Activated CD8-positive, alpha-beta T cell treated with anti-CD3 and anti-CD28 coated beads, Interleukin-2, amount 10 ng/mL, durations not matched to agents 7 days and 5 days (primary cell): Measurements from ENCODE around the gene EPSTI1. TPM values are rescaled to one million over a fixed set of nuclear protein-coding genes. Genes with fewer than 3 reads are reported as not detected.
"Not testable (repeated sequence)": the region's sequence is repeated elsewhere in the genome, so short reads cannot be mapped to it uniquely, and the experiment has no call there.

Experiments
- ATAC-seq: fragments of 150-1000 bp; cut with Tn5 transposase; one replicate; pipeline ENCODE4 v1.10.0; 2021; ENCODE audit warnings: moderate library complexity
- CTCF ChIA-PET: fragments of 350-600 bp; sonication (Branson Sonifier 250); formaldehyde crosslinking; loops from one replicate; lab custom pipeline; 2021; ENCODE audit warnings: antibody characterized with exemption; lab: Charles Lee
- POLR2A ChIA-PET: fragments of 350-600 bp; sonication (Branson Sonifier 250); formaldehyde crosslinking; loops from one replicate; lab custom pipeline; 2021; ENCODE audit warnings: antibody characterized with exemption; lab: Charles Lee
- DNase-seq: peaks from one replicate; pipeline ENCODE4 v3.0.0-alpha.2; 2020
- H3K27ac Mint-ChIP-seq: one replicate; pipeline ENCODE4 v1.8.0; 2021; ENCODE audit warnings: mild to moderate bottlenecking, mixed read lengths
- H3K27me3 Mint-ChIP-seq: one replicate; pipeline ENCODE4 v1.8.0; 2021; ENCODE audit warnings: low read depth, mixed read lengths
- H3K36me3 Mint-ChIP-seq: one replicate; pipeline ENCODE4 v1.8.0; 2021; ENCODE audit warnings: low read depth, mixed read lengths
- H3K4me1 Mint-ChIP-seq: one replicate; pipeline ENCODE4 v1.8.0; 2021; ENCODE audit warnings: low read depth, mixed read lengths
- H3K4me3 Mint-ChIP-seq: one replicate; pipeline ENCODE4 v1.8.0; 2021; ENCODE audit warnings: mild to moderate bottlenecking, mixed read lengths
- H3K9me3 Mint-ChIP-seq: one replicate; pipeline ENCODE4 v1.8.0; 2022; ENCODE audit warnings: mixed read lengths; ENCODE audit not compliant: insufficient read depth
- total RNA-seq, 2 experiments: library from RNA; stranded (reverse); gene quantifications; one replicate each; pipeline ENCODE4 v1.2.3, GENCODE V29; 2021

EPSTI1 gene
- total RNA-seq, 2 experiments from 2014 or later: 59.0 to 68.1 TPM

GRCh38 chr13:43003010-43003409 is 11.0 kb upstream of the EPSTI1 start:
- POLR2A ChIA-PET: no interaction called here
- no peak overlapping the region for H3K27ac Mint-ChIP-seq
- ATAC-seq: no peak
- H3K27me3 Mint-ChIP-seq: peaks cover 3% of the 10 kb centered on the region
- DNase-seq: no peak
- H3K4me1 Mint-ChIP-seq: peaks cover 5% of the 10 kb centered on the region
- H3K4me3 Mint-ChIP-seq: no peak overlapping the region
- CTCF ChIA-PET: interaction anchor here (1.5 kb wide), 1 partner anchor 17 kb away, joined by 3 read pairs; no protein-coding TSS in a partner anchor
- no peaks in the 10 kb centered on the region for H3K36me3 Mint-ChIP-seq
- H3K9me3 Mint-ChIP-seq: peaks cover 9% of the 10 kb centered on the region

- no peak for ATAC-seq
- H3K4me3 Mint-ChIP-seq: no peak overlapping the region
- H3K36me3 Mint-ChIP-seq: no peaks in the 10 kb centered on the region
- POLR2A ChIA-PET: no interaction called here
- DNase-seq: no peak
- H3K27ac Mint-ChIP-seq: no peak overlapping the region
- H3K27me3 Mint-ChIP-seq: peaks cover 3% of the 10 kb centered on the region
- peaks cover 9% of the 10 kb centered on the region for H3K4me1 Mint-ChIP-seq
- H3K9me3 Mint-ChIP-seq: peaks cover 9% of the 10 kb centered on the region
- CTCF ChIA-PET: no interaction called here
Observed at GRCh38 chr13:43002021-43002420, 10.0 kb upstream of the EPSTI1 start.

- POLR2A ChIA-PET: interaction anchor here (1.2 kb wide), 1 partner anchor 9 kb away, joined by 6 read pairs; the partner anchor contains the start of gene EPSTI1
Observed at GRCh38 chr13:43000676-43001075, 8.6 kb upstream of the EPSTI1 start.

GRCh38 chr13:42999491-42999890 is 7.5 kb upstream of the EPSTI1 start:
- Mint-ChIP-seq H3K4me3 (no peak overlapping the region), H3K4me1 (peaks cover 25% of the 10 kb centered on the region), H3K27me3 (no peaks in the 10 kb centered on the region), H3K36me3 (peaks cover 3% of the 10 kb centered on the region), H3K9me3 (peaks cover 9% of the 10 kb centered on the region), H3K27ac (no peak overlapping the region)
- ChIA-PET POLR2A (no interaction called here), CTCF (no interaction called here)
- DNase-seq: no peak
- ATAC-seq: no peak

More at GRCh38 chr13:43000676-43001075, 8.6 kb upstream of the EPSTI1 start:
- H3K27ac Mint-ChIP-seq: no peak overlapping the region
- peaks cover 20% of the 10 kb centered on the region for H3K4me1 Mint-ChIP-seq
- H3K9me3 Mint-ChIP-seq: peaks cover 9% of the 10 kb centered on the region
- H3K4me3 Mint-ChIP-seq: no peak overlapping the region
- CTCF ChIA-PET: no interaction called here
- H3K27me3 Mint-ChIP-seq: no peaks in the 10 kb centered on the region
- no peaks in the 10 kb centered on the region for H3K36me3 Mint-ChIP-seq
- DNase-seq (no peak), ATAC-seq (no peak)

GRCh38 chr13:42997381-42997780 is 5.3 kb upstream of the EPSTI1 start:
- H3K27ac Mint-ChIP-seq: no peak overlapping the region
- no peak for DNase-seq
- peaks cover 37% of the 10 kb centered on the region for H3K4me1 Mint-ChIP-seq
- ATAC-seq: no peak
- no peak overlapping the region for H3K4me3 Mint-ChIP-seq
- peaks cover 1% of the 10 kb centered on the region for H3K9me3 Mint-ChIP-seq
- H3K27me3 Mint-ChIP-seq: no peaks in the 10 kb centered on the region
- H3K36me3 Mint-ChIP-seq: peaks cover 9% of the 10 kb centered on the region
- CTCF ChIA-PET: interaction anchor here (0.9 to 2.0 kb wide), 5 partner anchors 10 to 27 kb away, joined by 3 to 7 read pairs (median 4); partner anchors contain the start of gene DNAJC15
- POLR2A ChIA-PET: interaction anchor here (1.9 kb wide), 1 partner anchor 26 kb away, joined by 7 read pairs; the partner anchor contains the start of gene DNAJC15

GRCh38 chr13:42996584-42996983 is 4.5 kb upstream of the EPSTI1 start:
- Mint-ChIP-seq H3K27ac (no peak overlapping the region), H3K4me1 (peaks cover 37% of the 10 kb centered on the region), H3K27me3 (no peaks in the 10 kb centered on the region), H3K4me3 (no peak overlapping the region), H3K9me3 (no peaks in the 10 kb centered on the region), H3K36me3 (peaks cover 12% of the 10 kb centered on the region)
- no peak for ATAC-seq
- ChIA-PET POLR2A (interaction anchor here (1.9 kb wide), 1 partner anchor 27 kb away, joined by 7 read pairs; the partner anchor contains the start of gene DNAJC15), CTCF (interaction anchor here (1.0 to 1.6 kb wide), 2 partner anchors 11 to 27 kb away, joined by 3 to 4 read pairs; no protein-coding TSS in a partner anchor)
- DNase-seq: no peak

GRCh38 chr13:42994878-42995277 is 2.8 kb upstream of the EPSTI1 start:
- ATAC-seq: no peak
- Mint-ChIP-seq H3K9me3 (no peaks in the 10 kb centered on the region), H3K27me3 (no peaks in the 10 kb centered on the region), H3K27ac (peak overlapping the region; percentile 5), H3K36me3 (peaks cover 24% of the 10 kb centered on the region), H3K4me3 (no peak overlapping the region), H3K4me1 (peaks cover 50% of the 10 kb centered on the region)
- no peak for DNase-seq
- ChIA-PET POLR2A (no interaction called here), CTCF (interaction anchor here (1.4 kb wide), 1 partner anchor 19 kb away, joined by 4 read pairs; no protein-coding TSS in a partner anchor)

GRCh38 chr13:42992764-42993122 is 702 bp upstream of the EPSTI1 start:
- ChIA-PET CTCF (interaction anchor here (0.7 to 3.9 kb wide), 9 partner anchors 11 to 104 kb away, joined by 3 to 33 read pairs (median 3); partner anchors contain the start of gene DNAJC15), POLR2A (interaction anchor here (0.7 to 4.7 kb wide), 21 partner anchors 8 to 886 kb away, joined by 3 to 37 read pairs (median 5); partner anchors contain the start of genes AKAP11 and DNAJC15)
- Mint-ChIP-seq H3K27ac (peak overlapping the region; percentile 99), H3K4me3 (peak overlapping the region; percentile 89), H3K4me1 (peaks cover 56% of the 10 kb centered on the region), H3K36me3 (peaks cover 29% of the 10 kb centered on the region), H3K27me3 (no peaks in the 10 kb centered on the region), H3K9me3 (no peaks in the 10 kb centered on the region)
- DNase-seq (peak; percentile 34), ATAC-seq (no peak)

GRCh38 chr13:42991233-42991897 is 676 bp downstream of the EPSTI1 start:
- not testable (repeated sequence) for H3K9me3 Mint-ChIP-seq, DNase-seq, ATAC-seq, H3K27me3 Mint-ChIP-seq
- Mint-ChIP-seq H3K4me1 (peaks cover 53% of the 10 kb centered on the region), H3K4me3 (peak overlapping the region; percentile 89), H3K27ac (peak overlapping the region; percentile 99), H3K36me3 (peaks cover 38% of the 10 kb centered on the region)
- ChIA-PET CTCF (interaction anchor here (1.0 to 3.9 kb wide), 7 partner anchors 10 to 93 kb away, joined by 3 to 33 read pairs (median 4); partner anchors contain the start of gene DNAJC15), POLR2A (interaction anchor here (0.6 to 4.7 kb wide), 19 partner anchors 10 to 887 kb away, joined by 3 to 37 read pairs (median 6); partner anchors contain the start of genes AKAP11 and DNAJC15)

- peaks cover 44% of the 10 kb centered on the region for H3K36me3 Mint-ChIP-seq
- peak; percentile 35 for ATAC-seq
- DNase-seq: no peak
- H3K4me3 Mint-ChIP-seq: peak overlapping the region; percentile 89
- no peaks in the 10 kb centered on the region for H3K9me3 Mint-ChIP-seq
- ChIA-PET POLR2A (interaction anchor here (0.6 to 4.7 kb wide), 9 partner anchors 9 to 205 kb away, joined by 3 to 37 read pairs (median 6); partner anchors contain the start of gene DNAJC15), CTCF (interaction anchor here (1.0 to 3.9 kb wide), 7 partner anchors 9 to 94 kb away, joined by 3 to 33 read pairs (median 6); partner anchors contain the start of gene DNAJC15)
- no peaks in the 10 kb centered on the region for H3K27me3 Mint-ChIP-seq
- peak overlapping the region; percentile 99 for H3K27ac Mint-ChIP-seq
- H3K4me1 Mint-ChIP-seq: peaks cover 49% of the 10 kb centered on the region
Observed at GRCh38 chr13:42990291-42991232, 1.5 kb downstream of the EPSTI1 start.

GRCh38 chr13:42986176-42986574 is 5.9 kb downstream of the EPSTI1 start:
- Mint-ChIP-seq H3K27me3 (no peaks in the 10 kb centered on the region), H3K4me3 (no peak overlapping the region), H3K4me1 (peaks cover 47% of the 10 kb centered on the region), H3K9me3 (no peaks in the 10 kb centered on the region), H3K27ac (no peak overlapping the region), H3K36me3 (peaks cover 66% of the 10 kb centered on the region)
- ChIA-PET POLR2A (interaction anchor here (0.6 kb wide), 1 partner anchor 891 kb away, joined by 3 read pairs; no protein-coding TSS in a partner anchor), CTCF (interaction anchor here (0.6 to 1.2 kb wide), 2 partner anchors 13 to 14 kb away, joined by 3 read pairs; no protein-coding TSS in a partner anchor)
- no peak for ATAC-seq
- no peak for DNase-seq
